HepG2 (cell line): ENCODE data around the gene LCN2. TPM values are rescaled to one million over a fixed set of nuclear protein-coding genes. Genes with fewer than 3 reads are reported as not detected.
A peak's percentile ranks its signal among the peaks of the same experiment; 100 is the strongest.

Experiments used
- ATAC-seq: fragments of 200-7000 bp; cut with Tn5 transposase; 3 replicates; pipeline ENCODE4 v1.9.1; 2020; ENCODE audit warnings: mild to moderate bottlenecking, moderate library complexity
- BruUV-seq: library from RNA; stranded (reverse); fragments of 400-500 nt; replicated peaks from 2 replicates; lab custom pipeline; 2021; lab: Mats Ljungman, UMichigan
- CTCF ChIA-PET: fragments of 300-600 bp; formaldehyde crosslinking; extraction: SDS; loops from one replicate; lab custom pipeline; 2021; ENCODE audit warnings: low total read pairs, inconsistent platforms, low intra/inter-chr PET ratio; lab: Yijun Ruan, JAX
- POLR2A ChIA-PET: fragments of 350-600 bp; sonication (Branson Sonifier 250); formaldehyde crosslinking; loops from one replicate; lab custom pipeline; 2020; ENCODE audit warnings: antibody characterized with exemption, inconsistent platforms; lab: Yijun Ruan, JAX
- DNase-seq: peaks from one replicate; pipeline ENCODE4 v3.0.0-alpha.2; 2015; ENCODE audit warnings: low spot score
- FAIRE-seq: peaks from 3 replicates; lab custom pipeline; 2011; peaks lifted over from hg19 to GRCh38; lab: Jason Lieb, UNC
- H2AFZ ChIP-seq: one replicate; pipeline ENCODE4 v1.6.1; 2011; ENCODE audit warnings: low read length, inconsistent platforms
- H3K27ac ChIP-seq: fragments of 300-600 bp; 3 replicates; pipeline ENCODE4 v1.8.0; 2011; ENCODE audit warnings: mixed run types, mild to moderate bottlenecking, mixed read lengths, low read length, inconsistent platforms; ENCODE audit not compliant: insufficient read depth; ENCODE audit errors: extremely low read length
- H3K27me3 ChIP-seq, 2 experiments: fragments of 200-600 bp in 1 of 2; 2 replicates in 1 of 2; 3 replicates in 1 of 2; pipeline versions ENCODE4 v1.6.0 to v1.8.0; 2011; ENCODE audit warnings: low read length in 2 of 2, mild to moderate bottlenecking in 2 of 2, moderate library complexity in 2 of 2, inconsistent platforms in 1 of 2; ENCODE audit not compliant: insufficient read depth in 2 of 2, control insufficient read depth in 1 of 2
- H3K36me3 ChIP-seq, 2 experiments: fragments of 200-600 bp in 1 of 2; replicated peaks in 1 of 2; 2 replicates in 1 of 2; 3 replicates in 1 of 2; pipeline versions ENCODE4 v1.5.1 to v1.8.0; 2011; ENCODE audit warnings: low read length in 2 of 2, inconsistent platforms in 1 of 2; ENCODE audit not compliant: insufficient read depth in 2 of 2, control insufficient read depth in 1 of 2
- H3K4me1 ChIP-seq: 2 replicates; pipeline ENCODE4 v1.5.1; 2012; ENCODE audit warnings: low read length, inconsistent platforms; ENCODE audit not compliant: insufficient read depth
- H3K4me2 ChIP-seq: 2 replicates; pipeline ENCODE4 v1.6.0; 2011; ENCODE audit warnings: low read depth, low read length, inconsistent platforms
- H3K4me3 ChIP-seq, 3 experiments: fragments of 200-600 bp in 1 of 3; sonication (generic), shearing (Covaris generic) in 1 of 3; replicated peaks in 1 of 3; 2 replicates each; pipeline ENCODE4 v1.5.1; 2011 to 2016; ENCODE audit warnings: low read length in 3 of 3, inconsistent platforms in 2 of 3, low read depth in 2 of 3, mild to moderate bottlenecking in 2 of 3, control low read depth in 1 of 3, mixed read lengths in 1 of 3; ENCODE audit not compliant: insufficient read depth in 1 of 3
- H3K79me2 ChIP-seq: one replicate; pipeline ENCODE4 v1.6.1; 2011; ENCODE audit warnings: low read length, inconsistent platforms; ENCODE audit not compliant: insufficient read depth
- H3K9ac ChIP-seq: 2 replicates; pipeline ENCODE4 v1.6.0; 2011; ENCODE audit warnings: mild to moderate bottlenecking, low read depth, low read length, inconsistent platforms; ENCODE audit not compliant: insufficient read depth
- H3K9me3 ChIP-seq: 2 replicates; pipeline ENCODE4 v1.5.1; 2012; ENCODE audit warnings: mild to moderate bottlenecking, low read length
- H4K20me1 ChIP-seq: 2 replicates; pipeline ENCODE4 v1.6.0; 2011; ENCODE audit warnings: inconsistent platforms, mild to moderate bottlenecking, low read length, moderate library complexity; ENCODE audit not compliant: insufficient read depth
- CBX2 ChIP-seq, 2 experiments: fragments of 200-600 bp in 1 of 2; sonication (generic); formaldehyde crosslinking in 1 of 2; IDR thresholded peaks; 2 replicates each; pipeline versions ENCODE4 v1.7.0 to v1.8.1; 2018 to 2022; ENCODE audit warnings: low read depth in 2 of 2, low read length in 1 of 2, mild to moderate bottlenecking in 1 of 2, missing genetic modification reagents in 1 of 2
- EHMT2 ChIP-seq: fragments of 200-600 bp; sonication (generic); IDR thresholded peaks from 2 replicates; pipeline ENCODE4 v1.7.0; 2017; ENCODE audit warnings: antibody characterized with exemption, low read depth, low read length, borderline replicate concordance
- ELF4 ChIP-seq: sonication (generic); formaldehyde crosslinking; IDR thresholded peaks from 2 replicates; pipeline ENCODE4 v1.5.0; 2020; ENCODE audit warnings: missing genetic modification reagents, mild to moderate bottlenecking, moderate library complexity, borderline replicate concordance
- ISL2 ChIP-seq: sonication (generic); formaldehyde crosslinking; IDR thresholded peaks from 2 replicates; pipeline ENCODE4 v1.5.0; 2020; ENCODE audit warnings: missing genetic modification reagents
- KLF6 ChIP-seq: IDR thresholded peaks from 2 replicates; pipeline ENCODE4 v1.8.0; 2016; ENCODE audit warnings: missing biosample characterization, missing genetic modification reagents
- MAFF ChIP-seq: IDR thresholded peaks from 2 replicates; pipeline ENCODE4 v1.6.1; 2011; ENCODE audit warnings: low read depth, low read length, improper control_type of control experiment
- PCBP2 ChIP-seq: fragments of 200-400 bp; formaldehyde crosslinking; optimal IDR thresholded peaks from 2 replicates; pipeline ENCODE3; 2018; ENCODE audit warnings: low read length, low read depth; ENCODE audit not compliant: poor library complexity, severe bottlenecking
- RBFOX2 ChIP-seq: fragments of 200-400 bp; formaldehyde crosslinking; IDR thresholded peaks from 2 replicates; pipeline ENCODE4 v1.6.1; 2017; ENCODE audit warnings: low read depth, mild to moderate bottlenecking, low read length
- REXO4 ChIP-seq: sonication (generic); formaldehyde crosslinking; IDR thresholded peaks from 2 replicates; pipeline ENCODE4 v1.8.0; 2022; ENCODE audit warnings: missing genetic modification reagents, mild to moderate bottlenecking, borderline replicate concordance
- SIN3A ChIP-seq: IDR thresholded peaks from 2 replicates; pipeline ENCODE4 v1.6.1; 2011; ENCODE audit warnings: low read depth, mild to moderate bottlenecking, control low read depth, low read length, borderline replicate concordance
- TOPORS ChIP-seq: sonication (generic); formaldehyde crosslinking; IDR thresholded peaks from 2 replicates; pipeline ENCODE4 v1.8.0; 2023; ENCODE audit warnings: mild to moderate bottlenecking, missing genetic modification reagents
- TP53 ChIP-seq: sonication (generic); formaldehyde crosslinking; conservative IDR thresholded peaks from 2 replicates; pipeline ENCODE4 v1.4.0; 2020; ENCODE audit warnings: missing genetic modification reagents
- ZNF143 ChIP-seq: sonication (generic); formaldehyde crosslinking; IDR thresholded peaks from 2 replicates; pipeline ENCODE4 v1.4.0; 2020; ENCODE audit warnings: missing genetic modification reagents
- ZNF614 ChIP-seq: IDR thresholded peaks from 2 replicates; pipeline ENCODE4 v1.6.1; 2018; ENCODE audit warnings: missing biosample characterization, missing genetic modification reagents, inconsistent platforms, borderline replicate concordance
- ZNF761 ChIP-seq: sonication (generic); formaldehyde crosslinking; conservative IDR thresholded peaks from 2 replicates; pipeline ENCODE4 v1.4.0; 2020; ENCODE audit warnings: mild to moderate bottlenecking, missing genetic modification reagents
- ZNF772 ChIP-seq: sonication (generic); formaldehyde crosslinking; IDR thresholded peaks from 2 replicates; pipeline ENCODE4 v1.5.0; 2020; ENCODE audit warnings: mild to moderate bottlenecking, missing genetic modification reagents
- WGBS: methylation state at CpG from one replicate; pipeline ENCODE4 v1.1.6; 2017; ENCODE audit warnings: low lambda C conversion rate; 5-methylcytosine and 5-hydroxymethylcytosine counted together
- in situ Hi-C: cut with HindIII; loops from 2 replicates; pipeline ENCODE4 v1.10.0; 2017; ENCODE audit warnings: low pct_unique_long_range_greater_than_20kb; ENCODE audit not compliant: extremely low pct_ligation_motif_present
- intact Hi-C: fragments of 100-400 bp; cut with micrococcal nuclease; formaldehyde crosslinking; loops from one replicate; pipeline ENCODE4 v1.10.0; 2022; ENCODE audit not compliant: unreplicated experiment
- polyA plus RNA-seq, 8 experiments: library from polyadenylated mRNA; depleted of rRNA in 3 of 8; stranded (reverse) in 7 of 8; unstranded in 1 of 8; fragments of >200 nt; fragmentation: Illumina TruSeq in 4 of 8; extraction: Trizol in 4 of 8; gene quantifications; 2 replicates each; pipeline versions ENCODE4 v1.2.1 to v1.2.3, GENCODE V29; 2011 to 2016; ENCODE audit warnings: low read depth in 4 of 8, missing spikeins in 1 of 8, mixed read lengths in 1 of 8; ENCODE audit not compliant: insufficient read depth in 1 of 8
- total RNA-seq, 5 experiments: library from RNA; depleted of rRNA; stranded (reverse); fragments of >200 nt; fragmentation: Illumina TruSeq; extraction: Trizol; gene quantifications; 2 replicates each; pipeline ENCODE4 v1.2.3, GENCODE V29; 2016; ENCODE audit warnings: low read depth in 1 of 5
- TF ChIP-seq, protein P1 (sequence below): sonication (generic); formaldehyde crosslinking; conservative IDR thresholded peaks from 2 replicates; pipeline ENCODE4 v1.4.0; 2020; ENCODE audit warnings: missing genetic modification reagents
- TF ChIP-seq, protein P2 (sequence below): sonication (generic); formaldehyde crosslinking; conservative IDR thresholded peaks from 2 replicates; pipeline ENCODE4 v1.8.0; 2022; ENCODE audit warnings: mild to moderate bottlenecking, moderate library complexity, missing genetic modification reagents

The LCN2 gene
- total and polyA plus RNA-seq, 2 of the 13 experiments (the other 11 are each of a cell fraction or from before 2014, with no cell fraction given): 0.38 to 1.4 TPM

GRCh38 chr9:128102861-128103588 lies 46.2 kb upstream of the LCN2 start:
- Histone ChIP-seq H3K36me3 (peaks cover 21 to 50% of the 10 kb centered on the region in 2 experiments), H4K20me1 (peaks cover 17% of the 10 kb centered on the region; the same call in 1 of the 2 replicates), H3K9me3 (no peaks in the 10 kb centered on the region), H3K4me1 (peaks cover 90% of the 10 kb centered on the region), H3K4me2 (peak overlapping the region; percentile 61), H3K27ac (peak overlapping the region; percentile 90), H3K4me3 (peak overlapping the region in 1 of 3 experiments; percentile 38; a peak in 1 of 6 replicates), H3K79me2 (peaks cover 33% of the 10 kb centered on the region), H2AFZ (no peak overlapping the region), H3K9ac (peak overlapping the region; percentile 62), H3K27me3 (no peaks in the 10 kb centered on the region; a peak in 1 of 5 replicates)
- peak; percentile 94 for DNase-seq
- peak; percentile 76 for ATAC-seq
- 16% methylated on average over 19 of the region's 23 CpGs for WGBS
- peak; percentile 98 for FAIRE-seq
- ChIA-PET CTCF (interaction anchor here (2.6 kb wide), 1 partner anchor 15 kb away, joined by 14 read pairs; no protein-coding TSS in a partner anchor), POLR2A (interaction anchor here (0.7 to 2.7 kb wide), 15 partner anchors 8 to 152 kb away, joined by 3 to 40 read pairs (median 6); partner anchors contain the start of genes EEIG1, NAIF1 and SLC25A25)
- intact Hi-C loops (loop anchor here (1.0 to 5.0 kb wide), 2 partner anchors 12 to 36 kb away; partner anchors contain the start of genes NAIF1 and SLC25A25), in situ Hi-C loops (no loop called here)
- BruUV-seq: no TSS peak
- TF ChIP-seq, protein P1, sequence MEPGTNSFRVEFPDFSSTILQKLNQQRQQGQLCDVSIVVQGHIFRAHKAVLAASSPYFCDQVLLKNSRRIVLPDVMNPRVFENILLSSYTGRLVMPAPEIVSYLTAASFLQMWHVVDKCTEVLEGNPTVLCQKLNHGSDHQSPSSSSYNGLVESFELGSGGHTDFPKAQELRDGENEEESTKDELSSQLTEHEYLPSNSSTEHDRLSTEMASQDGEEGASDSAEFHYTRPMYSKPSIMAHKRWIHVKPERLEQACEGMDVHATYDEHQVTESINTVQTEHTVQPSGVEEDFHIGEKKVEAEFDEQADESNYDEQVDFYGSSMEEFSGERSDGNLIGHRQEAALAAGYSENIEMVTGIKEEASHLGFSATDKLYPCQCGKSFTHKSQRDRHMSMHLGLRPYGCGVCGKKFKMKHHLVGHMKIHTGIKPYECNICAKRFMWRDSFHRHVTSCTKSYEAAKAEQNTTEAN: peak; percentile 90
- peak; percentile 90 for TF ChIP-seq SIN3A
- no peak for TF ChIP-seq CBX2 (IDR thresholded peaks at IDR 0.05; ENCODE audit: low read depth, low read length)
- TF ChIP-seq CBX2 (CRISPR knock-in tag; IDR thresholded peaks at IDR 0.05; ENCODE audit: low read depth): no peak
- no peak for TF ChIP-seq EHMT2
- TF ChIP-seq ISL2 (CRISPR knock-in tag): peak; percentile 63; the same call in 1 of the 2 replicates
- peak; percentile 4; the same call in 1 of the 2 replicates for TF ChIP-seq MAFF
- peak; percentile 22 for TF ChIP-seq ZNF772
- TF ChIP-seq KLF6 (CRISPR knock-in tag): peak; percentile 79; the same call in 1 of the 2 replicates
- TF ChIP-seq ZNF614 (CRISPR knock-in tag): peak; percentile 84
- peak; percentile 90; the same call in 1 of the 2 replicates for TF ChIP-seq ZNF761 (CRISPR knock-in tag)
- no peak for TF ChIP-seq PCBP2
- TF ChIP-seq, protein P2, sequence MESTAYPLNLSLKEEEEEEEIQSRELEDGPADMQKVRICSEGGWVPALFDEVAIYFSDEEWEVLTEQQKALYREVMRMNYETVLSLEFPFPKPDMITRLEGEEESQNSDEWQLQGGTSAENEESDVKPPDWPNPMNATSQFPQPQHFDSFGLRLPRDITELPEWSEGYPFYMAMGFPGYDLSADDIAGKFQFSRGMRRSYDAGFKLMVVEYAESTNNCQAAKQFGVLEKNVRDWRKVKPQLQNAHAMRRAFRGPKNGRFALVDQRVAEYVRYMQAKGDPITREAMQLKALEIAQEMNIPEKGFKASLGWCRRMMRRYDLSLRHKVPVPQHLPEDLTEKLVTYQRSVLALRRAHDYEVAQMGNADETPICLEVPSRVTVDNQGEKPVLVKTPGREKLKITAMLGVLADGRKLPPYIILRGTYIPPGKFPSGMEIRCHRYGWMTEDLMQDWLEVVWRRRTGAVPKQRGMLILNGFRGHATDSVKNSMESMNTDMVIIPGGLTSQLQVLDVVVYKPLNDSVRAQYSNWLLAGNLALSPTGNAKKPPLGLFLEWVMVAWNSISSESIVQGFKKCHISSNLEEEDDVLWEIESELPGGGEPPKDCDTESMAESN (CRISPR knock-in tag): 0 out of 2 replicates have a peak, but pooled peaks have one; percentile 62
- TF ChIP-seq ZNF143 (CRISPR knock-in tag): no peak; the same call in 1 of the 2 replicates
- TF ChIP-seq RBFOX2: peak; percentile 27; the same call in 1 of the 2 replicates
- 0 out of 2 replicates have a peak, but pooled peaks have one; percentile 49 for TF ChIP-seq ELF4 (CRISPR knock-in tag)
- peak; percentile 37; the same call in 1 of the 2 replicates for TF ChIP-seq TOPORS (CRISPR knock-in tag)
- TF ChIP-seq REXO4 (CRISPR knock-in tag): peak; percentile 93; the same call in 1 of the 2 replicates
- TF ChIP-seq TP53 (CRISPR knock-in tag): 0 out of 2 replicates have a peak, but pooled peaks have one; percentile 51
